ENCODE results near the gene DMRTA2.
"Not testable (repeated sequence)": the region's sequence is repeated elsewhere in the genome, so short reads cannot be mapped to it uniquely, and the experiment has no call there.

Gene DMRTA2

DNA sequence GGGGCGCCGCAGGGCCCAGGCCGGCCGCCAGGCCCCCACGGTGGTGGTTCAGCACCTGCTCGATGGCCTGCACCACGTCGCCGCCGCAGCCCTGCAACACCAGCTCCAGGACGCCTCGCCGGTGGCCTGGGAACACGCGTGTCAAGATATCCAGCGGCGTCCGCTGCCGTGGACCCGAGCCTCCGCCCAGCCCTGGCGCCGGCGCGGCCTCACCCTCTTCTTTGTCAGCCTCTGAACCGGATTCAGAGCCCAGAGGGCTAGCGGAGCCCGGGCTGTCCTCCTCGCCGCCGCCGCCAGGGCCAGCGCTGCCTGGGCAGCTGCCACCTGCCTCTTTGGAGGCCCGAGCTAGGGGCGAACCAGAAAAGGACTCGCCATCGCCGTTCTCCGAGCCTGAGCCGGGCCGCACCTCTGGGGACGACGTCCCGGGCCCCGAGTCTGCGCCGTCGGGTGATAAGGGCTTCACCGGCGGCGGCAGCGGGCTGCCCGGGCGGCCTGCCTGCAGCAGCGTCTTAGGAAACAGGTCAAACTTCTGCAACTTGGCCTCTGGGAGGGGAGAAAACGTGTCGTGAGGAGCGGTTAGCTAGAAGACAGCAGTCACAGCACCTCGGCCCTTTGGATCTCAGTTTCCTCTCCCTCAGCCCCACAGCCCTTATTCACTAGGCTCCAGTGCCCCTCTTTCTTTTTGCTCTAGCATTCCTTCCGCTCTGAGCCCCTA is 3.9 kb downstream of the DMRTA2 start:
- no peak for TF ChIP-seq ZNF274 (IDR thresholded peaks at IDR 0.05; ENCODE audit: low read depth, low read length)
- no peak overlapping the region for H3K4me3 ChIP-seq (ENCODE audit: low read length)

DNA sequence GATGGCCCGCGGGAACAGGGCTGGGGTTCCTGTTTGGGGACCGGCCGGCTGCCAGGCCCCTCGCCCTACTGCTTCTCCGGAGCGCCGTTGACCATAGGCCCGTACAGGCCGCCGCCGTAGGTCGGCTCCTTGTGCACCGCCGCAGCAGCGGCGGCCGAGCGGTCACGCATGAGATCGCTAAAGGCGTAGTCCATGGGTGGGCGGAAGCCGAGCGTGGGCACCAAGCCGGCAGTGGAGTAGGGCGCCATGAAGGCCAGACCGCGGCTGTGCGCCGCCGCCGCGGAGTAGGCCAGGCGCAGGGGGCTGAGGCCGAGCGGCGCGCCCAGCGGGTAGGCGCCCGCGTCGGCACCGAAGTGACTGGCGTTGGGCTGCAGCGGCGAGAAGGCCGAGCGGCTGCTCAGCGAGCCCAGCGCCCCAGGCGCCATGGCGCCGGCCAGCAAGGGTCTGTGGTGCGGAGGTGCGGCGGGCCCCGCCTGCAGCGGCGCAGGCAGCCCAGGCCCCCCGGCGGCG is 4.6 kb downstream of the DMRTA2 start:
- no peak for TF ChIP-seq ZNF274 (IDR thresholded peaks at IDR 0.05; ENCODE audit: low read depth, low read length)
- no peak overlapping the region; the same call in 1 of the 2 replicates for H3K4me3 ChIP-seq (ENCODE audit: low read length)

DNA sequence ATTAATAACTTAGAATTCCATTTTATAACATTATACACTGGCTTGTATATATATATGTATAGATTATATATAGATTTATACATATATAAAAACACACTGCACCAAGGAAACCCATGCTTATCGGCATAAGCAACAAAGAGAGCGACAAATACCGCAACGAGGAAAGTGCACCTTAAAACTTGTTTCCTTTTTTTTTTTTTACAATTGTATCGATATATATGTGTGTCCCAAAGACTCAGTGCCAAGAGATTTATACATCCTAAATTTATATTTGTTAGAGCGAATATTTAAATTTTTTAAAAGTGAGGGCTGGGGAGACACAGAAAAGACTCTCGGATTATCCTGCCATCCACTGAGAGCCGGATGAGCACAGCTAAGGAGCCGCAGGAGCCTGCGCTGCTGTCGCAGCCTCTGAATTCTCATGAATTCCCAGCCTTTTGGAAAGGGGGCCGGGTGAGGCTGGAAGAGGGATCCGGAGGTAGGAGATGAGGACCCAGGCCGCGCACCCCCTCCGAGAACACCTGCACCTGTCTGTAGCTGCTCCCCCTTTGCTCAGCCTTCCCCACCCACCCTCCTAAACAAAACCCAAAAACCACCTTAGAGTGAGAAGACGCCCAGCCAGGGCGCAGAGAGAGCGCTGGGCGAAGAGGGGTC is 5.2 kb downstream of the DMRTA2 start:
- H3K4me3 ChIP-seq (ENCODE audit: low read length), result no peak overlapping the region
- TF ChIP-seq ZNF274 (IDR thresholded peaks at IDR 0.05; ENCODE audit: low read depth, low read length), result no peak

GRCh38 chr1:50417507-50417906 is 5.7 kb downstream of the DMRTA2 start:
- no peak overlapping the region for H3K4me3 ChIP-seq (ENCODE audit: low read length)
- TF ChIP-seq ZNF274 (IDR thresholded peaks at IDR 0.05; ENCODE audit: low read depth, low read length), result no peak

DNA sequence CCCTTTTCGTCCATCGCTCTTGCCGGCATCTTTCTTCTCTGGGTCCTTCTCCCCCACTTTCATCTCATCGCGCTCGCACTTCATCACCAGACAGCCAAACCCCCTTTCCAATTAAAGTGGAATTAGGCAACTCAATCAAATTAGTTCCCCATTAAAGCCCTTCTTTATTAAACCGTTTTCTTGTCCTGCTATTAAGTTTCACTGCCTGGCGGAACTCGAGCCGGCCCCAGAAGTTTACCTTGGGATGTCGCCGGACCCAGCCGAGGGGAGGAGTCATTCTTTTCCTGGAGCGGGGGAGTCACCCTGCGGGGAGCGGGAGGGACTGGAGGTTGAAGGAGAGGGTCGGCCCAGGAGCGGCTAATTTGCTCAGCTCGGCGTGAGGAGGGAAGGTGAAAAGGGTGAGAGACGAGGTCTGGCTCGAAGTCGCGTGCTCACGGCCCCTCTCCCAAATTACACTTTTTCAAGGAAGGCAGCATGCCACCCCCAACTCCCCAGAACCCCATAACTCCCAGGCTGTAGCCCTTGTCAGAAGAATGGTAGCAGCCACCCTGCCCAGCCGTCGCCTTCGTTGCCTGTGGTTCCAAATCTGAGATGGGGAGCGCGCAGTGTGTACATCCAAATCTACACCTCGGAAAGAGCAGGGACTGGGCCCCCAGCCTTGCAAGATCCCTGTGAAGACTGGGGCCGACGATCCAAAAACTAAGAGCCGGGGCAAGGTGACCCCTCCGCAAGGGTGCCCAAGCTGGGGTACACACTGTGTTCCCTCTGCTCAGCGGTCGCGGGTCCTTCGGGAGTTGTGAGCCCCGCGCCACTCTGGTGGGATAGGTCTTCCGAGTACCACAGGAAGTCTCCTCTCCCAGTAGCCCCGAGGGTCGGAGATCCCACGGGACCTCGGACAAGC is 6.4 kb downstream of the DMRTA2 start:
- TF ChIP-seq ZNF274 (IDR thresholded peaks at IDR 0.05; ENCODE audit: low read depth, low read length), result no peak
- no peak overlapping the region for H3K4me3 ChIP-seq (ENCODE audit: low read length)

DNA sequence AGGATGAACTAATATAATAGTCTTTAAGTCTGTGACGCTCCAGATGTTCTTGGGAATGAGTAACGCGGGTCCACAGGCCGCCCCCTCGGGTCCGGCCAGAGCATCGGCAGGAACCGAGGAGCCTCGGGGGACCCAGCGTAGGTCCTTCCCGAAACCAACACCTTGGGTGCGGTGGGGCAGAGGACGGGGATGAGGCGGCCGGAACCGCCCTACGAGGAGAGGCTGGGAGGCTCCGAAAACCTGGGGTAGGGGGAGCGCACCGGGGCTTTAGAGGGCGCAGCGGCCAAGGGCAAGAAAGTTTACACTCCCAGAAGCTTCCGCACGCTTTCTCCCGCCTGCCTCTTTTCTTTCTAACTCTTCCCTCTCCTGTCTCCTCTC is 7.1 kb downstream of the DMRTA2 start:
- no peak for TF ChIP-seq ZNF274 (IDR thresholded peaks at IDR 0.05; ENCODE audit: low read depth, low read length)
- H3K4me3 ChIP-seq (ENCODE audit: low read length), result no peak overlapping the region

- no peak overlapping the region for H3K4me3 ChIP-seq (ENCODE audit: low read length)
Observed at GRCh38 chr1:50415235-50416149, 7.8 kb downstream of the DMRTA2 start.

DNA sequence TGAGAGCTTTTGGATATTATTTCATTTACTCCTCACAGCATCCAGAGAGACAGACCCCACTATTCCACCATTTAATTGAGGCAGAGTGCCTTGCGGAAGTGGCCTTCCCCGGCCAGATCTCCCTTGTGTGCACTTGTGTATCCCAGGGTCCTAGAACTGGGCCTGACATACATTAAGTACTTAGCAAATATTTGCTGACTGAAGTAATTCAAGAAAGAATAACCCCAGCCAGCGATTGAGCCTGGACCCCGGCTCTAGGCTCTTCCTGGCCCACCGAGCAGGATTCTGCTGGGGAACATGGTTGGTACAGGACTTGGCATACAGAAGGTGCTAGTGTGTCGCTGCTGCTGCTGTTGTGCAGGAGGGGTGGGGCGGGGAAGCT is 8.4 kb downstream of the DMRTA2 start:
- TF ChIP-seq ZNF274 (IDR thresholded peaks at IDR 0.05; ENCODE audit: low read depth, low read length), result no peak
- no peak overlapping the region for H3K4me3 ChIP-seq (ENCODE audit: low read length)

More at GRCh38 chr1:50415235-50416149, 7.8 kb downstream of the DMRTA2 start:
- no peak for TF ChIP-seq ZNF274 (IDR thresholded peaks at IDR 0.05; ENCODE audit: low read depth, low read length)

- no peak overlapping the region for H3K4me3 ChIP-seq (ENCODE audit: low read length)
- TF ChIP-seq ZNF274 (IDR thresholded peaks at IDR 0.05; ENCODE audit: low read depth, low read length), result no peak
Observed at GRCh38 chr1:50412813-50413476, 10.3 kb downstream of the DMRTA2 start.

GRCh38 chr1:50405814-50406213 is 17.4 kb downstream of the DMRTA2 start:
- no peak for TF ChIP-seq ZNF274 (IDR thresholded peaks at IDR 0.05; ENCODE audit: low read depth, low read length)
- H3K4me3 ChIP-seq (ENCODE audit: low read length), result no peak overlapping the region

- no peak overlapping the region for H3K4me3 ChIP-seq (ENCODE audit: low read length)
- no peak for TF ChIP-seq ZNF274 (IDR thresholded peaks at IDR 0.05; ENCODE audit: low read depth, low read length)
Observed at GRCh38 chr1:50393522-50394120, 29.6 kb downstream of the DMRTA2 start.

DNA sequence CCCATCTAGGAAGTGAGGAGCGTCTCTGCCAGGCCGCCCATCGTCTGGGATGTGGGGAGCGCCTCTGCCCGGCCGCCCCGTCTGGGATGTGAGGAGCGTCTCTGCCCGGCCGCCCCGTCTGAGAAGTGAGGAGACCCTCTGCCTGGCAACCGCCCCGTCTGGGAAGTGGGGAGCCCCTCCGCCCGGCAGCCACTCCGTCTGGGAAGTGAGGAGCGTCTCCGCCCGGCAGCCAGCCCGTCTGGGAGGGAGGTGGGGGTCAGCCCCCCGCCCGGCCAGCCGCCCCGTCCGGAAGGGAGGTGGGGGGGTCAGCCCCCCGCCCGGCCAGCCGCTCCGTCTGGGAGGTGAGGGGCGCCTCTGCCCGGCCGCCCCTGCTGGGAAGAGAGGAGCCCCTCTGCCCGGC is 41.7 kb downstream of the DMRTA2 start:
- H3K4me3 ChIP-seq (ENCODE audit: low read length), result not testable (repeated sequence)

GRCh38 chr1:50378770-50379169 is 44.5 kb downstream of the DMRTA2 start:
- no peak for TF ChIP-seq ZNF274 (IDR thresholded peaks at IDR 0.05; ENCODE audit: low read depth, low read length)
- no peak overlapping the region for H3K4me3 ChIP-seq (ENCODE audit: low read length)
